Measurements from ENCODE around the gene MGAT3.
A peak's percentile ranks its signal among the peaks of the same experiment; 100 is the strongest.

The MGAT3 gene

DNA sequence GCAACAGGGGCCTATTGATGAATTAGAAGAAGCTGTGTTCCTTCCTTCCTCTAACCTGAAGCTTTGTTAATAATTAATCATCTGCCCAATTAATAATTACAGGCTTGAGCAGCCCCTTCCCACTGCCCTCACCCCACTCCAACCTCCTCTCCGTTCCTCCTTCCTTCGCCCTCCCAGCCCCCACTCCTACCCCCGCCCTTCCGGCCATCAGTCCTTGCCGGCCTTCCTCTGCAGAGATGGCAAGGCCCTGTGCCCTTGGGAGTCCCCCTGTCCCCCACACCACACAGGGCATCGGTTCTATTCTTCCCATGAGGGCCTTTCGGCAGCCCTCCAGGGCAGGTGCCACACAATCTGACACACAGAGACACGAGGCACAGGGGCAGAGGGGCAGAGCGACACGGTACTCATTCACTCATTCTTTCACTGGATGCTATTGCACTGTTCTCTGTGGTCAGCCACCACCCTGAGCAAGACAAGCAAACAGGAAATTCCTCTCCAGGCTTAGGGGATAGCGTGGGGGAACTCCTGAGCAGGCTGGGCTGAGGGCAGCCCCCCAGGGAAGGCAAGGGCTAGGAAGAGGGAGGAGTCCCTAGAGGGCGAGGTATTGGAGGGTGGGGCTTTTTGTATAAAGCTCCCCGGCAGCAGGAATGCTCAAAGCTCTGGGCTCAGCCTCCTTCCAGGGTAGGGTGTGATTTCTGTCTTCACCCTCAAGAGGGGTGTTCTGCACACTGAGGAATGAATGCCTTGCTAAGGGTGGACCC lies 14.7 kb downstream of the MGAT3 start:
- no peak for DNase-seq (ENCODE audit: low read depth, low spot score)

DNA sequence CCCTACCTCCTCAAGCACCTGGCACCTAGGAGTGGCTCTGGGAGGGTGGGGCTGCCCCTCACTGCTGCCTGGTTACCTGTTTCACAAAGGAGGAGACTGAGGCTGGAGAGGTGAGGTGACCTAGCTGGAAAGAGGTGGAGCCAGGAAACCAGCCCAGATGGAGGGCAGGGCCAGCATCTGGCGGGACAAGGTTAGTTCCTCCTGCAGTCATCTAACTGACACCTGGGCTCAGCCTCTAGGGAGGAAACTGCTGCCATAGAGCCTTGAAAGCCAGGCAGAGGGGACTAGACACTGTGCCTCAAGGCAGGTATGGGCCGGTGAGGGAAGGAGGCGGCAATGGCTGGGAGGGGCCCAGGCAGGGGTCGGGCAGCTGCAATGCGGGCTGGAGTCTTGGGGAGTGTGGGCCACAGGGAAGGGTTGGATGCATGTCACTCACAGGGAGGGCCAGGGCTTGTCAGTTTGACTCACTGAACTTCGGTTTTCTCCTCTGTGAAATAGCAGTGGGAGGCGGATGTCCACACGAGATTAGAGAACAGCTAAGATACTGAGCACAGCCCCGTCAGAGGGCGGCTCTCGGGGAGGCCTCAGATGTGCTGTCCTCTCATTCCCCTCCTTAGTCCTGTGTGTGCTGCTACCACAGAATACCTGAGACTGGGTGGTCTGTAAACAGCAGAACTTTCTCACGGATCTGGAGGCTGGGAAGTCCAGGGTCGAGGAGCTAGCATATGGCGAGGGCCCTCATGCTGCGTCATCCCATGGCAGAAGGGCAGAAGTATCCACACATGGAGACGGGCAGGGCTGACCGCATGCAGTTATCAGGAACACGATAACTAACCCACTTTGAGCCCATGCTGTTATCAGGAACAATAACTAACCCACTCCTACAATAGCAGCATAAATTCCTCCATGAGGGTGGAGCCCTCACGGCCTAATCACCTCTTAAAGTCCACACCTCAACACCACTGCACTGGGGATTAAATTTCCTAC lies 16.1 kb downstream of the MGAT3 start:
- no peak for DNase-seq (ENCODE audit: low read depth, low spot score)

DNA sequence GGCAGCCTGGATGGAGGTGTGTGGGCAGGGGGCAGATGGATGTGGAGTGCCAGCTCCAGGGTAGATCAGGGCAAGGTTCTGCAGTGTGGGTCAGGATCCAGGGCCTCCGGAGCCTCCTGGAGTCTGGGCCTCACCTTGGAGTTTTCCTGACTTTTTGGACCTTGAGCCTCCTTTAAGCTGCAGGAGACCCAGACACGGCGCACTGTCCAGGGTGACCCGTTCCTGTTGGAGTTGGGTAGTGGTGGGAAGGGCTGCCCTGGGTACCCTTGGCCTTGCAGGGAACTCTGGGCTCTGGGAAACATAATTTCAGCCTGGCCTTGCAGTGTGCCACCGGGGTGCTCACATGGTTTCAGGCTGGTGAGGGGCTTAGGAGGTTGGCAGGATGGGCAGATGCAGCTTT lies 17.0 kb downstream of the MGAT3 start:
- DNase-seq (ENCODE audit: low read depth, low spot score): no peak

DNA sequence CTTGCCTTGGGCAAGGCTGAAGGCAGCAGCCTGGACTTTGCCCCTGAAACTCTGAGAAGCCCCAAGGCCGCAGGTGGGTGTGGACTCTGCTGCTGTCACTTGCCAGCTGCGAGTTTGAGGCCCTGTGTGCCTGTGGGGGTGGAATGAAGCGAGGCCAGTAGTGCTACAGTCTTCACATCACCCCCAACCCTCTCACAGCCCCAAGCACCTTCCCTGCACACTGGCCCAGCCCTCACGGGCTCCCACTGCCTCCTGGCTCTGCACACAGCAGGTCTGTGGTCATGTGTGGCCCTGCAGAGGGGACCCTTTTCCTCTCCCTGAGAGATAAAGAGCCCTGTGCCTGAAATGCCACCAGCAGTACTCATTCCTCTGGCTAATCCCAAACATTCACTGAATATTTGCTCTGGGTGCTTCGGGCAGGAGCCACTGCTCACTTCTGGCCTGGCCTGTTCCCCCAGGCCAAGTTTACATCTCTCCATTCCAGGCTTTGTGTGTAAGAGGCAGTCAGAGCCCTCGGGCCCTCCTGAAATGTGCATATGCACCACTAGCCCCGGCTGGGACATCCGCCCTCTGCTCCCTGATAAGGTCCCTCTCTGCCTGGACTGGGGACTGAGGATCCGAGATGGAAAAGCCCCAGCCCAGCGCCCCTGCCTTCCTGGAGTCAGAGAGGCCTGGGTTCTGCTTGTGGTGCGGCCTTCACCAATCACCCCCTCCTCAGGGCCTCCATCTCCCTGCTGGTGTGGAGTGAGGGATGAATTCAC lies 17.7 kb downstream of the MGAT3 start:
- DNase-seq (ENCODE audit: low read depth, low spot score): no peak

DNA sequence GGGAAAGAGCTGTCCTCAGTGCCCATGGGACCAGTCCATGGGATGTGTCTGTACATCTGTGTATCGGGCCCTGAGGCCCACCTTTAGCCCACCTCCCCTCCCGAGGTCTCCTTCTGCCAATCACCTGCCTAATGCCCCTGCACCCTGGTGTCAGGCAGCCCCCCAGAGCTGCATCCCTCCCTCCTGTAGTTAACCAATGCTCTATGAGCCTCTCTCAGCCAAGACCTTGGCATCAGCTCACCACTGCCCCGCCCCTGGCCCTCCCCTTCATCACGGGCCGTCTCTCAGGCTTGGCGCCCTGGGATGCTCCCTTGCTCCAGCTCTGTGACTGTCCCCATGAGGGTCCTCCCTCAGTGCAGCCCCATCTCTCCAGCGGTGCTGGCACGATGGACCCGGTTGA lies 18.5 kb downstream of the MGAT3 start:
- no peak for DNase-seq (ENCODE audit: low read depth, low spot score)

DNA sequence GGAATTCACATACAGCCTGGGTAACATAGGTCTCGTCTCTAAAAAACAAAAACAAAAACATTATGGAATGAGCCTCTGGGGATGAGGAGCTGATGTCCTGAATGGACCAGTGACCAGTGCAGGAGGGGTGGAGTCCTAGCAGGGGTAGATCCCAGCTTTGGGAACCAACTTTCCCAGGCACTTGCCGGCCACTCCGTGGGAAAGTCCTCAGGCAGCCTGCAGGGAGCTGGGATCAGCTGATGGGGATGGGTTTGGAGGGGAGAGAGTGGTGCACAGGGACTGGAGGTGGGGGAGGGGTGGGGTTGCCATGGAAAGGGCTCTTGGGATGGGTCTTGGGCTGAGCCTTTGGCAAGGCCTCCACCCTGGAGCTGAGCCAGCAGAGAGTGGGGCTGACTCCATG lies 19.1 kb downstream of the MGAT3 start:
- no peak for DNase-seq (ENCODE audit: low read depth, low spot score)

DNA sequence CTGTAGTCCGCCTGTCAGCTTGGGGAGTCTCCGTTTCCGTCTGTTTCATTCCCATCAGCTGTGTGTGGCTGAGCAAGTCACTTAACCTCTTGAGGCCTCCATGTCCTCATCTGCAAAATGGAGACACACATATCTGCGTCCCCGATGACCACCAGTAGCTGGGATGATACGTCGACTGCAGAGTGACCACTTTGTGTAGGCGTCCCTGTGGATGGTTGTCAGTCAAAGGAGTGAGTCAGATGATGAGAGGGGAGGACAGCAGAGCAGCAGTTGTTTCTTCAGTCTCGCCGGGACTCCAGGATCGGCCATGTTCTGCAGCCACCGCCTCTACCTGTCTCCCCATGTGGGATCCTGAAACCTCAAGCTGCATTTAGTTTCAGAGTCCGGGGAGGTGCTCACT lies 19.9 kb downstream of the MGAT3 start:
- no peak for DNase-seq (ENCODE audit: low read depth, low spot score)

DNA sequence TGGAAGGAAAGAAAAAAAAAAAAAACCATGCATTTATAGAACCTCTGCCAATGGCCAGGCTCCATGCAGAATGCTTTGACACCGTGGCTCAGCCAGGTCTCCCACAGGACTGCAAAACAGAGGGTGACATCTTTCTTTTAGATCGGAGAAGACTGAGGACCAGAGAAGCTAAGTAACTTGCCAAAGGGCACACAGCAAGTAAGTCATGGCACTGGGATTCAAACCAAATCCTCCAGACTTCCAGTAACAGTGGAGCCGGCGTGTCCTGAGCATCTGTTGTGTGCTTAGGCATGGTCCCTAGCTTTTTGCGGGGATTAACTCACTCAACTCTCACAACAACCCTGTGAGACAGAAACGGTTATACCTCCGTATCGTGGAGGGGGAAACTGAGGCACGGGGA lies 20.7 kb downstream of the MGAT3 start:
- DNase-seq (ENCODE audit: low read depth, low spot score): no peak

DNA sequence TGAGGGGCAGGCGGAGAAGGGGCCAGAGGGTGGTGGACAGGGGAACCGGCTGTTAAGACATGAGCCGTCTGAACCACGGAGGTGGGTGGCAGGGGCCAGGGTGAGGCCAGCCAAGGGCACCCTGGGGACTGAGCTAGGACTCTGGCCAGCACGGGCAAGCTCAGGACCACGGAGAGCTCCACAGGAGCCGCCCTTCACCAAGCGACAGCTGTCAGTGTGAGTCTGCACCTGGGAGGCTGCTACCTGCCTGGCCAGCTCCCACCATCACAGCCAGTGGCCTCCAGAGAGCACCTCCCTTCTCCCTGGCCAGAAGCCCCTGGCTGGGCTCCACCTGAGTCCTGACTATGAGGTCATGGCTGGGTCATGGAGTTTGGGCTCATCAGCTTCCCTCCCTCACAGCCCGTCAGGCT lies 21.6 kb downstream of the MGAT3 start:
- DNase-seq (ENCODE audit: low read depth, low spot score): no peak

DNA sequence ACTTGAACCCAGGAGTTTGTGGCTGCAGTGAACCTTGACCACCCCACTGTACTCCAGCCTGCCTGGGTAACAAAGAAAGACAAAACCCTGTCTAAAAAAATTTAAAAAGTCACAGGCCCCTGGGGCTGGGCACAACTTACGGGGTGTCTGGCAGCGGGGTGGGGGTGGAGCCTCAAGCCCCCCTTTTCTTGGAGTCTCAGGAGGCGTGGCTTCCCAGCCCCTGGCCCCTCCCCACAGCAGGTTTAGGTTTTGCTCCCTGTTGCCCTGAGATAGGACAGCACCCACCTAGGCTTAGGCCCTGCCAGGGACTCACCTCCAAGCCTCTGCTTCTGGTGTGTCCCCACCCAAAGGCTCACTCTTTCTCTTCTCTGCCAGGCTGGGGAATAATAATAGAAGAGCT lies 22.4 kb downstream of the MGAT3 start:
- DNase-seq (ENCODE audit: low read depth, low spot score): no peak

DNA sequence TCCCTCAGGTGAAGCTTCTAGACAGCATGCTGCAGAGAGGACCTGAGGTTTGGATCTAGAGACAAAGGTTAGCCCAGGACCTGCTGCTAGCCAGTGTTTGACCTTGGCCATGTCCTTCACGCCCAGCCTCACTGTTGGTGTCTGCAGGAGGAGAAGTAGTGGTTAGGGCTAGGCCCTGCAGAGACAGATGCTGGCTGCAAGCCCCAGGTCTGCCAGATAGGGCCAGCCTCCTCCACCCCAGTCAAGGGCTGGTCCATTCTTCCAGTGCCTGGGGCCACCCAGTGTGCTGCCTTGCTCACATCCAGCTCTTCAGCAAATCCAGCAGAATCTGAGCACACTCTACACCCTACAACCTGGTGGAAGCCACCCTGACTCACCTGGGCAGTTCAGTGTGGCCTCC lies 23.7 kb downstream of the MGAT3 start:
- no peak for DNase-seq (ENCODE audit: low read depth, low spot score)

DNA sequence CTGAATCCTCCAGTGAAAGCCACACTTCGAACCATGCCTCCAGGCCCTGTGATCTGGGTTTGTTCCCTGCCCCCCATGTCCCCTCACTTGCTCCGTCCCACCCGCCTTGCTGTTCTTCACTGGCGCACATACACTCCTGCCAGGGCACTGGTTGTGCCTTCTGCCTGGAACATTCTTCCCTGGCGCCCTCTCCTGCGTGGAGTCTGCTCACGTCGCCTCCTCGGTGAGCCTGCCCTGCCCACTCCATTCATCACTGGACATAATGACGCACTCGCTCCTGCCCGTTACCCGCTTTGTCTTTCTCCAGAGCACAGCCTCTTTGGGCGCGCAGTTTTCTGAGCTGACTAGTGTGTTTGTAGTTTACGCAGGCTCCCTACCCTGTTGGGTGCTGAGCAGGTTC lies 24.2 kb downstream of the MGAT3 start:
- DNase-seq (ENCODE audit: low read depth, low spot score): no peak

DNA sequence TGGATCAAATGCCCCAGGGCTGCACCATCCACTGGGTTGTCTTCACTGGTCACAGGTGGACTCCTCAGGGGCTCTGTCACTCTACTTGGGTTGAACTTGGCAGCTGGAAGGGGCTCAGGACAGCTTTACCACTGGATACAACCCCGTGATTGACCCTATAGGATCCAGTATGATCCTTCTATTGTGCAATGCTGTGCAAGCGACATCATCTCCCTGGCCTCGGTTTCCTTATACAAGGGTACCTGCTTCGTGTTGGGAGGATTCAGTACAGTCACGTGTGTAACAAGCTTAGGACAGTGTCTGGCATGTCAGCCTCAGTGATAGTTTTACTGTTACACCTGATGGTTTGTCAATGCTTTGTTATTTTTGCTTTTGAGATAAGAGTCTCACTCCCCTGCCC lies 24.8 kb downstream of the MGAT3 start:
- DNase-seq (ENCODE audit: low read depth, low spot score): no peak

DNA sequence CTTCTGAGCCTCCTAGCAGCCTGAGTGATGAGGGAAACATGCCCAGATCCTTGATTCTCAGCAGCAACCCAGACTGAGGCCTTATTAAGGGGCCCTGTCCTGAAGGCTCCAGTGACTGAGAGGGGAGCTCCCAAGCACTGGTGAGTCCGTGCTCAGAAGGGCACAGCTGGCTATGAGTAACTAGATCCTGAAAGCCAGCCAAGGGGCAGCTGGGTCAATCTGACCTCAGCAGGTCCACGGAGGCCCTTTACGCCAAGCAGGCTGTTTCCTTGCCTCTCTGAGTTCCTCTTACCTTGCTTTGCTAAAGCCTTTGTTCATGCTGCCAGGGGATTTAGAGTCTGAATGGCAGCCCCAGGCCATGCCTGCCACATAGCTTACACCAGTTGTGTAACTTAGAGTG lies 26.0 kb downstream of the MGAT3 start:
- DNase-seq (ENCODE audit: low read depth, low spot score): no peak

DNA sequence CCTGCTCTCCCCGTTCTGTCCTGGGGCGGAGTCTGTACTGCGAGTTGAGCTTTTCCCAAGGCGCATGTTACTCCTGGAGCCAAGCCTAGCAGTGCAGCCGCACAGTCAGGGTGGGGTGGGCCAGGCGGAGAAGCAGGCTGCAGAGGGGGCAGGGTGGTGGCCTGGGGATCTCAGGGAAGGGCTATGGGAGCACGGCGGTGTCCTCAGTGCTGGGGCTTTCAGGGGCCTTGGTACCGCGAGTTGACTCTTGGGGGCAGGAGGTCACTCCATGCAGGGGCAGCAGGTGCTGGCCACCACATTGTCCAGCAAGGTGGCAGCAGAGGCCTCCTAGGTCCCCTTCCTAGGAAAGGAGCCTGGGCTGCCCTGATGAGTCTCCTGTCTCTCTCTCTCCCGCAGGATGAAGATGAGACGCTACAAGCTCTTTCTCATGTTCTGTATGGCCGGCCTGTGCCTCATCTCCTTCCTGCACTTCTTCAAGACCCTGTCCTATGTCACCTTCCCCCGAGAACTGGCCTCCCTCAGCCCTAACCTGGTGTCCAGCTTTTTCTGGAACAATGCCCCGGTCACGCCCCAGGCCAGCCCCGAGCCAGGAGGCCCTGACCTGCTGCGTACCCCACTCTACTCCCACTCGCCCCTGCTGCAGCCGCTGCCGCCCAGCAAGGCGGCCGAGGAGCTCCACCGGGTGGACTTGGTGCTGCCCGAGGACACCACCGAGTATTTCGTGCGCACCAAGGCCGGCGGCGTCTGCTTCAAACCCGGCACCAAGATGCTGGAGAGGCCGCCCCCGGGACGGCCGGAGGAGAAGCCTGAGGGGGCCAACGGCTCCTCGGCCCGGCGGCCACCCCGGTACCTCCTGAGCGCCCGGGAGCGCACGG lies 30.4 kb downstream of the MGAT3 start:
- no peak for DNase-seq (ENCODE audit: low read depth, low spot score)

DNA sequence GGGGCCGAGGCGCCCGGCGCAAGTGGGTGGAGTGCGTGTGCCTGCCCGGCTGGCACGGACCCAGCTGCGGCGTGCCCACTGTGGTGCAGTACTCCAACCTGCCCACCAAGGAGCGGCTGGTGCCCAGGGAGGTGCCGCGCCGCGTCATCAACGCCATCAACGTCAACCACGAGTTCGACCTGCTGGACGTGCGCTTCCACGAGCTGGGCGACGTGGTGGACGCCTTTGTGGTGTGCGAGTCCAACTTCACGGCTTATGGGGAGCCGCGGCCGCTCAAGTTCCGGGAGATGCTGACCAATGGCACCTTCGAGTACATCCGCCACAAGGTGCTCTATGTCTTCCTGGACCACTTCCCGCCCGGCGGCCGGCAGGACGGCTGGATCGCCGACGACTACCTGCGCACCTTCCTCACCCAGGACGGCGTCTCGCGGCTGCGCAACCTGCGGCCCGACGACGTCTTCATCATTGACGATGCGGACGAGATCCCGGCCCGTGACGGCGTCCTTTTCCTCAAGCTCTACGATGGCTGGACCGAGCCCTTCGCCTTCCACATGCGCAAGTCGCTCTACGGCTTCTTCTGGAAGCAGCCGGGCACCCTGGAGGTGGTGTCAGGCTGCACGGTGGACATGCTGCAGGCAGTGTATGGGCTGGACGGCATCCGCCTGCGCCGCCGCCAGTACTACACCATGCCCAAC lies 31.2 kb downstream of the MGAT3 start:
- no peak for DNase-seq (ENCODE audit: low read depth, low spot score)

DNA sequence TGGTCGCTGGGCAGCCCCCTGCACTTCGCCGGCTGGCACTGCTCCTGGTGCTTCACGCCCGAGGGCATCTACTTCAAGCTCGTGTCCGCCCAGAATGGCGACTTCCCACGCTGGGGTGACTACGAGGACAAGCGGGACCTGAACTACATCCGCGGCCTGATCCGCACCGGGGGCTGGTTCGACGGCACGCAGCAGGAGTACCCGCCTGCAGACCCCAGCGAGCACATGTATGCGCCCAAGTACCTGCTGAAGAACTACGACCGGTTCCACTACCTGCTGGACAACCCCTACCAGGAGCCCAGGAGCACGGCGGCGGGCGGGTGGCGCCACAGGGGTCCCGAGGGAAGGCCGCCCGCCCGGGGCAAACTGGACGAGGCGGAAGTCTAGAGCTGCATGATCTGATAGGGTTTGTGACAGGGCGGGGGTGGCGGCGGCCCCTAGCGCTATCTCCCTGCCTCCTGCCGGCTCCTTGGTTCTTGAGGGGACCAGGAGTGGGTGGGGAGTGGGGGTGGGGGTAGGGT lies 31.8 kb downstream of the MGAT3 start:
- DNase-seq (ENCODE audit: low read depth, low spot score): no peak

DNA sequence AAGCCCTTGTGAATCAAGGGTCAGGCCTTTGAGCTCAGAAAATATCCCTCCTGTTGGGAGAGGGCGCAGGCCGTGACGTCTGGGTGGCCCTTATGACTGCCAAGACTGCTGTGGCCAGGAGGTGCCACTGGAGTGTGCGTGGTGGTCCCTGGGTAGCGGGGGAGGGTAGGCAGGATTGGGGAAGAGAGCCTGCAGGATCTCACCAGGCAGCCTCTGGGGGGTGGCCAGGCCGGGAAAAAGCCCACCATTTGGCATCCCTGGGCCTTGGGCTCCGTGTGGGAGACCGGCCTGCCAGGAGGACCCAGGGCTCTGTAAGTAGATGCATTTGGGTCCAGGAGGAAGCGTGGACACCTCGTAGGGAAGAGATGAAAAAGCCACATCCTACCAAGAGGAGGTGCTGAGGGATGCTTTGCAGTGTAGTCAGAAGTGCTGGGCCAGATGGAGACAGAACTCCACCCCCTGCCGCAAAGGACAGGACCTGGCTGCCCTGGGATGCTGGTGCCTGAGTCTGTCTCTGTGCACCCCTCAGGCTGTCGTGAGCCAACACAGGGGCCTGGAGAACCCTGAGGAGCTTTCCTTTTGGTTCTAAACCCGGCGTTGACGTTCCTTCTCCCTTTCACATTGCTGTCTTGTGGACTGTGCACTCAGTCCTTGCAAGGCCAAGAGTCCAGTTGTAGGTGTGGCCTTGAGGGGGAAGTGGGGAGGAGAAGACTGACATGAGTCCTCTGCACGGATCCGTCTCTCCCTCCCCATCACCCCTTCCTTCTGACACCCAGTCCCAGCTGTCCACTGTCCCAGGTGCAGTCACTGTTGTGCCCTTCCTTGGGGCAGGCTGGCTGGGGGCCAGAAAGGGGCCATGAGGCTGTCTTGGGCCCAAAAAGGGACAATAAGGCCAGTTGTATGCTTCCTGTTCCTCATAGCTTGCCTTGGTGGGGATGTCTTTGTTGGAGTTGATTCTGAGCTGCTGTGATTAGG lies 32.6 kb downstream of the MGAT3 start:
- DNase-seq (ENCODE audit: low read depth, low spot score): no peak

DNA sequence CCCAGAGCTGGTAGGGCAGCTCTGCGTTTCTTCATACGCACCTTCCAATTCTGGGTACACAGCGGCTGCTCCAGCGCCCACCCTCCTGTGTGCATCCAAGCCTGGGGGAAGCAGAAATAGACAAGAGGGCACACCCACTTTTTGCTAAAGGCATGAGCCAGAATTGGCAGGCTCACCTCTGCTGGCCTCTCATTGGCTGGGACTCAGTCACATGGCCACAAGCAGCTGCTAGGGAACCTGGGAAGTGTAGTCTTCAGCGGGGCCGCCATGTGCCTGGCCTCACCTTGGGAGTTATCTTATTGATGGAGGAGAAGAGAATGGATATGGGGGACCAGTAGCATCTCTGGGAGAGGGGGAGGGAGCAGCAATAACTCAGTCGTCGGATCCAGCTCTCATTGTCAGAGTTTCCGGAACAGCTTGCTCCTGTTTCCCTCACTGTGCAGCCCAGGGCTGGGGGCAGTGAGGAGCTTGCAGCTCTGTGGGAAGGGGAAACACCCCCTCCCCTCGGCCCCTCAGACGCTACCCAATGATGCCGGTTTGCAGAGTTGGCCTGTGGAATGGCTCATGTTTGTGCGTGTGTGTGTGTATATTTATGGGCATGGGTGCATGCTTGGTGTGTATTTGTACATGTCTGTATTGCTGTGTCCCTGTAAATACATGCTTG lies 33.5 kb downstream of the MGAT3 start:
- peak; percentile 78 for DNase-seq (ENCODE audit: low read depth, low spot score)
